Hematopoietic multipotent progenitor cell treated with erythropoietin and hydrocortisone succinate and interleukin-3 and kit ligand, for 17 days (in vitro differentiated cells): ENCODE data around the gene TXLNB.
"Not testable (repeated sequence)": the region's sequence is repeated elsewhere in the genome, so short reads cannot be mapped to it uniquely, and the experiment has no call there.

ENCODE experiments used
- DNase-seq: peaks from one replicate; pipeline ENCODE4 v3.0.0-alpha.2; 2015; ENCODE audit warnings: low spot score

Gene TXLNB

GRCh38 chr6:139235661-139236060 is 56.1 kb downstream of the TXLNB start:
- DNase-seq = no peak

- DNase-seq = not testable (repeated sequence)
These were observed 57.6 kb downstream of the TXLNB start for GRCh38 chr6:139234193-139234592.

- no peak for DNase-seq
These were observed 60.6 kb downstream of the TXLNB start for GRCh38 chr6:139231206-139231605.

GRCh38 chr6:139230391-139230840 is 61.4 kb downstream of the TXLNB start:
- no peak for DNase-seq

GRCh38 chr6:139228387-139228786 is 63.4 kb downstream of the TXLNB start:
- DNase-seq = not testable (repeated sequence)

GRCh38 chr6:139219746-139220145 is 72.1 kb downstream of the TXLNB start:
- no peak for DNase-seq

- DNase-seq = peak; percentile 39
These were observed 72.5 kb downstream of the TXLNB start for GRCh38 chr6:139219271-139219729.

GRCh38 chr6:139212460-139212859 is 79.3 kb downstream of the TXLNB start:
- not testable (repeated sequence) for DNase-seq

- not testable (repeated sequence) for DNase-seq
These were observed 81.0 kb downstream of the TXLNB start for GRCh38 chr6:139210766-139211165.

- no peak for DNase-seq
These were observed 86.0 kb downstream of the TXLNB start for GRCh38 chr6:139205843-139206242.

- no peak for DNase-seq
These were observed 86.8 kb downstream of the TXLNB start for GRCh38 chr6:139204978-139205377.

GRCh38 chr6:139201378-139201777 is 90.4 kb downstream of the TXLNB start:
- no peak for DNase-seq

GRCh38 chr6:139198529-139199288 is 93.1 kb downstream of the TXLNB start:
- DNase-seq = no peak

GRCh38 chr6:139194740-139195139 is 97.1 kb downstream of the TXLNB start:
- no peak for DNase-seq
